Liver (tissue), 9 donors: Measurements from ENCODE around the gene WIPF2. TPM values are rescaled to one million over a fixed set of nuclear protein-coding genes. Genes with fewer than 3 reads are reported as not detected.

ENCODE experiments used
- DNase-seq: peaks from one replicate; pipeline ENCODE4 v3.0.0-alpha.2; 2017; ENCODE audit warnings: low spot score
- H3K27ac ChIP-seq, 2 donors: one replicate each; pipeline ENCODE4 v1.7.0; 2013; ENCODE audit warnings: inconsistent platforms in 2 of 2, low read length in 2 of 2, control low read depth in 1 of 2, low read depth in 1 of 2, mild to moderate bottlenecking in 1 of 2
- H3K27me3 ChIP-seq, 4 donors: one replicate each; pipeline versions ENCODE4 v1.6.1 to v1.7.0; 2013; ENCODE audit warnings: low read length in 3 of 4, inconsistent platforms in 1 of 4, mild to moderate bottlenecking in 1 of 4, moderate library complexity in 1 of 4; ENCODE audit not compliant: control insufficient read depth in 4 of 4, insufficient read depth in 4 of 4
- H3K36me3 ChIP-seq, 4 donors: one replicate each; pipeline versions ENCODE4 v1.6.1 to v1.7.0; 2013; ENCODE audit warnings: low read length in 3 of 4, mild to moderate bottlenecking in 3 of 4, low read depth in 1 of 4, moderate library complexity in 1 of 4; ENCODE audit not compliant: control insufficient read depth in 4 of 4, insufficient read depth in 3 of 4
- H3K4me1 ChIP-seq, 4 donors: one replicate each; pipeline versions ENCODE4 v1.6.1 to v1.7.0; 2013; ENCODE audit warnings: low read length in 3 of 4, mild to moderate bottlenecking in 3 of 4, moderate library complexity in 1 of 4; ENCODE audit not compliant: control insufficient read depth in 4 of 4, insufficient read depth in 4 of 4
- H3K4me3 ChIP-seq, 3 donors: one replicate each; pipeline versions ENCODE4 v1.6.1 to v1.7.0; 2013; ENCODE audit warnings: low read length in 3 of 3, control low read depth in 1 of 3, low read depth in 1 of 3, mild to moderate bottlenecking in 1 of 3
- H3K9ac ChIP-seq, 2 donors: one replicate each; pipeline ENCODE4 v1.7.0; 2013; ENCODE audit warnings: low read length in 2 of 2, mild to moderate bottlenecking in 2 of 2, moderate library complexity in 2 of 2, control low read depth in 1 of 2, low read depth in 1 of 2
- H3K9me3 ChIP-seq, 4 donors: one replicate each; pipeline versions ENCODE4 v1.6.1 to v1.7.0; 2013; ENCODE audit warnings: low read length in 3 of 4; ENCODE audit not compliant: control insufficient read depth in 4 of 4
- EGR1 ChIP-seq, 2 donors: IDR thresholded peaks; 2 replicates each; pipeline ENCODE4 v1.6.1; 2016 to 2018; ENCODE audit warnings: antibody characterized with exemption in 2 of 2, low read depth in 2 of 2
- FOXA1 ChIP-seq: IDR thresholded peaks from 2 replicates; pipeline ENCODE4 v1.6.1; 2016; ENCODE audit warnings: antibody characterized with exemption
- GABPA ChIP-seq, 2 donors: IDR thresholded peaks in 1 of 2; conservative IDR thresholded peaks in 1 of 2; 2 replicates each; pipeline ENCODE4 v1.6.1; 2016; ENCODE audit warnings: antibody characterized with exemption in 2 of 2, mild to moderate bottlenecking in 1 of 2, moderate library complexity in 1 of 2
- HNF4A ChIP-seq, 2 donors: conservative IDR thresholded peaks; 2 replicates each; pipeline ENCODE4 v1.6.1; 2016; ENCODE audit warnings: antibody characterized with exemption in 2 of 2, mild to moderate bottlenecking in 2 of 2
- JUND ChIP-seq, 2 donors: IDR thresholded peaks; 2 replicates each; pipeline ENCODE4 v1.6.1; 2016; ENCODE audit warnings: antibody characterized with exemption in 2 of 2
- NR2F2 ChIP-seq: IDR thresholded peaks from 2 replicates; pipeline ENCODE4 v1.6.1; 2016; ENCODE audit warnings: antibody characterized with exemption
- RXRA ChIP-seq, 2 donors: IDR thresholded peaks; 2 replicates each; pipeline ENCODE4 v1.6.1; 2017 to 2018; ENCODE audit warnings: antibody characterized with exemption in 2 of 2, mild to moderate bottlenecking in 1 of 2
- SP1 ChIP-seq: IDR thresholded peaks from 2 replicates; pipeline ENCODE4 v1.6.1; 2018; ENCODE audit warnings: antibody characterized with exemption, mild to moderate bottlenecking
- WGBS: extraction: QIAGEN DNeasy Blood & Tissue Kit; methylation state at CpG from one replicate; pipeline ENCODE4 v1.1.7; 2013; 5-methylcytosine and 5-hydroxymethylcytosine counted together
- polyA plus RNA-seq, 2 donors: library from polyadenylated mRNA; stranded (reverse) in 1 of 2; unstranded in 1 of 2; fragments of 200-250 nt in 1 of 2; fragments of >200 nt in 1 of 2; fragmentation: Nextera tagmentation in 1 of 2; extraction: Ambion mirVana in 1 of 2; gene quantifications; one replicate each; pipeline versions ENCODE4 v1.2.1 to v1.2.3, GENCODE V29; 2013 to 2015
- total RNA-seq, 2 donors: library from RNA; depleted of rRNA; stranded (reverse); fragments of >200 nt; gene quantifications; one replicate each; pipeline ENCODE4 v1.2.3, GENCODE V29; 2014
- TF ChIP-seq, protein P1 (sequence below): IDR thresholded peaks from 2 replicates; pipeline ENCODE4 v1.6.1; 2016; ENCODE audit warnings: antibody characterized with exemption
- TF ChIP-seq, protein P2 (sequence below): IDR thresholded peaks from 2 replicates; pipeline ENCODE4 v1.6.1; 2016; ENCODE audit warnings: antibody characterized with exemption
- TF ChIP-seq, protein P3 (sequence below): fragments of 150-350 bp; IDR thresholded peaks from 2 replicates; pipeline ENCODE4 v1.5.1; 2017; ENCODE audit warnings: improper control_type of control experiment, low read depth, low read length; ENCODE audit not compliant: missing input control
- TF ChIP-seq, protein P4 (sequence below): IDR thresholded peaks from 2 replicates; pipeline ENCODE4 v1.6.1; 2016; ENCODE audit warnings: antibody characterized with exemption
- TF ChIP-seq, protein P5 (sequence below): IDR thresholded peaks from 2 replicates; pipeline ENCODE4 v1.6.1; 2016; ENCODE audit warnings: antibody characterized with exemption, mild to moderate bottlenecking
- donor health status: healthy.
- donor health status: healthy.
- donor health status: healthy.
- donor health status: healthy.
- donor health status: healthy.

Gene WIPF2
- total and polyA plus RNA-seq, 4 donors: 4.4 to 5.6 (median 5.2) TPM

DNA sequence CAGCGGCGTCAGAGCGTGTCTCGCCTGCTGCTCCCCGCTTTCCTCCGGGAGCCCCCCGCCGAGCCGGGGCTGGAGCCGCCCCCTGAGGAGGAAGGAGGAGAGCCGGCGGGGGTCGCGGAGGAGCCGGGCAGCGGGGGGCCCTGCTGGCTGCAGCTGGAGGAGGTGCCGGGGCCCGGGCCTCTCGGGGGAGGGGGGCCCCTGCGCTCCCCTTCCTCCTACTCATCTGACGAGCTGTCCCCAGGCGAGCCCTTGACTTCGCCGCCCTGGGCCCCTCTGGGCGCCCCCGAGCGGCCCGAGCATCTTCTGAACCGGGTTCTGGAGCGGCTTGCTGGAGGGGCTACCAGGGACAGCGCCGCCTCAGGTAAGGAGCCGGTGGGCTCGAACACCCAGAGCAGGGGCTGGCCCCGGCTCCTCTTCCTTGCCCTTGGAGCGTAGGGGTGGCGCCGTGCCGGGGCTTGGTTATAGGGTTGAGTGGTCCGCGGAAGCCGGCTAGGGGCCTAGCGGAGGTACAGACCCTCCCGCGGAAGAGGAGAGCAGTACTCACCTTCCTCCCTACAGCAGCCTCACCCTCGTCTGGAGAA is 41.0 kb upstream of the WIPF2 start:
- Histone ChIP-seq H3K4me3 (peak overlapping the region in 1 of 3 donors; percentile 62), H3K4me1 (peaks cover 18 to 43% (median 27%) of the 10 kb centered on the region in 4 donors), H3K9ac (no peak overlapping the region), H3K27me3 (no peaks in the 10 kb centered on the region), H3K36me3 (peaks cover 0 to 2% (median 0%) of the 10 kb centered on the region in 4 donors), H3K27ac (no peak overlapping the region), H3K9me3 (no peaks in the 10 kb centered on the region)
- 51% methylated on average over 45 of the region's 46 CpGs for WGBS
- DNase-seq: no peak
- TF ChIP-seq, protein P1, sequence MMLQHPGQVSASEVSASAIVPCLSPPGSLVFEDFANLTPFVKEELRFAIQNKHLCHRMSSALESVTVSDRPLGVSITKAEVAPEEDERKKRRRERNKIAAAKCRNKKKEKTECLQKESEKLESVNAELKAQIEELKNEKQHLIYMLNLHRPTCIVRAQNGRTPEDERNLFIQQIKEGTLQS: no peak
- TF ChIP-seq GABPA (IDR thresholded peaks at IDR 0.05 in 1 of 2, conservative IDR thresholded peaks at IDR 0.05 in 1 of 2): no peak
- TF ChIP-seq FOXA1: no peak
- no peak for TF ChIP-seq RXRA (IDR thresholded peaks at IDR 0.05)
- TF ChIP-seq, protein P2, sequence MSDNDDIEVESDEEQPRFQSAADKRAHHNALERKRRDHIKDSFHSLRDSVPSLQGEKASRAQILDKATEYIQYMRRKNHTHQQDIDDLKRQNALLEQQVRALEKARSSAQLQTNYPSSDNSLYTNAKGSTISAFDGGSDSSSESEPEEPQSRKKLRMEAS: no peak
- TF ChIP-seq, protein P3, sequence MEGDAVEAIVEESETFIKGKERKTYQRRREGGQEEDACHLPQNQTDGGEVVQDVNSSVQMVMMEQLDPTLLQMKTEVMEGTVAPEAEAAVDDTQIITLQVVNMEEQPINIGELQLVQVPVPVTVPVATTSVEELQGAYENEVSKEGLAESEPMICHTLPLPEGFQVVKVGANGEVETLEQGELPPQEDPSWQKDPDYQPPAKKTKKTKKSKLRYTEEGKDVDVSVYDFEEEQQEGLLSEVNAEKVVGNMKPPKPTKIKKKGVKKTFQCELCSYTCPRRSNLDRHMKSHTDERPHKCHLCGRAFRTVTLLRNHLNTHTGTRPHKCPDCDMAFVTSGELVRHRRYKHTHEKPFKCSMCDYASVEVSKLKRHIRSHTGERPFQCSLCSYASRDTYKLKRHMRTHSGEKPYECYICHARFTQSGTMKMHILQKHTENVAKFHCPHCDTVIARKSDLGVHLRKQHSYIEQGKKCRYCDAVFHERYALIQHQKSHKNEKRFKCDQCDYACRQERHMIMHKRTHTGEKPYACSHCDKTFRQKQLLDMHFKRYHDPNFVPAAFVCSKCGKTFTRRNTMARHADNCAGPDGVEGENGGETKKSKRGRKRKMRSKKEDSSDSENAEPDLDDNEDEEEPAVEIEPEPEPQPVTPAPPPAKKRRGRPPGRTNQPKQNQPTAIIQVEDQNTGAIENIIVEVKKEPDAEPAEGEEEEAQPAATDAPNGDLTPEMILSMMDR: no peak

DNA sequence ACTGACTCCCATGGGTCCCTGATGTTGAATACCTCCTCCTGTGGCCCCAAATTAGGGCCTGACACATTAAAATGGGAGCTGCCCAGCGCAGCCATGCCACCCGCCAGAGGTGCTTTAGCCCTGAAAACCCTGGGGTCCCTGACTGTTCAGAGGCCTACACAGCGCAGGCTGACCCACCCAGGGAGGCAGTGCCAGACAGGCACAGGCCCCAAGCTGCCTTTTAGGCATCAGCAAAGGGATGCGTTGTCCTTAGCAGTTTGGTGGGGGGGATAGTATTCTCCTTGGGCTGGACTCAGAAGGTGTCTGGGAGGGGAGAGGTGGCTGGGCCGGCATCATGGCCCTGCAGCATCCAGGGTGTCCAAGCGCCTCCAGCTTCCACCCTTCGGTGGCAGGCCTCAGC is 40.4 kb upstream of the WIPF2 start:
- Histone ChIP-seq H3K36me3 (peaks cover 0 to 2% (median 0%) of the 10 kb centered on the region in 4 donors), H3K4me3 (no peak overlapping the region), H3K9ac (no peak overlapping the region), H3K4me1 (peaks cover 13 to 38% (median 24%) of the 10 kb centered on the region in 4 donors), H3K27me3 (no peaks in the 10 kb centered on the region), H3K9me3 (no peaks in the 10 kb centered on the region), H3K27ac (no peak overlapping the region)
- no peak for TF ChIP-seq GABPA (IDR thresholded peaks at IDR 0.05 in 1 of 2, conservative IDR thresholded peaks at IDR 0.05 in 1 of 2)
- TF ChIP-seq EGR1 (IDR thresholded peaks at IDR 0.05; ENCODE audit: low read depth in 2 of 2): no peak
- no peak for TF ChIP-seq NR2F2
- TF ChIP-seq JUND (IDR thresholded peaks at IDR 0.05): no peak
- TF ChIP-seq, protein P4, sequence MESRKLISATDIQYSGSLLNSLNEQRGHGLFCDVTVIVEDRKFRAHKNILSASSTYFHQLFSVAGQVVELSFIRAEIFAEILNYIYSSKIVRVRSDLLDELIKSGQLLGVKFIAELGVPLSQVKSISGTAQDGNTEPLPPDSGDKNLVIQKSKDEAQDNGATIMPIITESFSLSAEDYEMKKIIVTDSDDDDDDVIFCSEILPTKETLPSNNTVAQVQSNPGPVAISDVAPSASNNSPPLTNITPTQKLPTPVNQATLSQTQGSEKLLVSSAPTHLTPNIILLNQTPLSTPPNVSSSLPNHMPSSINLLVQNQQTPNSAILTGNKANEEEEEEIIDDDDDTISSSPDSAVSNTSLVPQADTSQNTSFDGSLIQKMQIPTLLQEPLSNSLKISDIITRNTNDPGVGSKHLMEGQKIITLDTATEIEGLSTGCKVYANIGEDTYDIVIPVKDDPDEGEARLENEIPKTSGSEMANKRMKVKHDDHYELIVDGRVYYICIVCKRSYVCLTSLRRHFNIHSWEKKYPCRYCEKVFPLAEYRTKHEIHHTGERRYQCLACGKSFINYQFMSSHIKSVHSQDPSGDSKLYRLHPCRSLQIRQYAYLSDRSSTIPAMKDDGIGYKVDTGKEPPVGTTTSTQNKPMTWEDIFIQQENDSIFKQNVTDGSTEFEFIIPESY: no peak
- DNase-seq: no peak
- WGBS: 88% methylated on average over 7 of the region's 7 CpGs

DNA sequence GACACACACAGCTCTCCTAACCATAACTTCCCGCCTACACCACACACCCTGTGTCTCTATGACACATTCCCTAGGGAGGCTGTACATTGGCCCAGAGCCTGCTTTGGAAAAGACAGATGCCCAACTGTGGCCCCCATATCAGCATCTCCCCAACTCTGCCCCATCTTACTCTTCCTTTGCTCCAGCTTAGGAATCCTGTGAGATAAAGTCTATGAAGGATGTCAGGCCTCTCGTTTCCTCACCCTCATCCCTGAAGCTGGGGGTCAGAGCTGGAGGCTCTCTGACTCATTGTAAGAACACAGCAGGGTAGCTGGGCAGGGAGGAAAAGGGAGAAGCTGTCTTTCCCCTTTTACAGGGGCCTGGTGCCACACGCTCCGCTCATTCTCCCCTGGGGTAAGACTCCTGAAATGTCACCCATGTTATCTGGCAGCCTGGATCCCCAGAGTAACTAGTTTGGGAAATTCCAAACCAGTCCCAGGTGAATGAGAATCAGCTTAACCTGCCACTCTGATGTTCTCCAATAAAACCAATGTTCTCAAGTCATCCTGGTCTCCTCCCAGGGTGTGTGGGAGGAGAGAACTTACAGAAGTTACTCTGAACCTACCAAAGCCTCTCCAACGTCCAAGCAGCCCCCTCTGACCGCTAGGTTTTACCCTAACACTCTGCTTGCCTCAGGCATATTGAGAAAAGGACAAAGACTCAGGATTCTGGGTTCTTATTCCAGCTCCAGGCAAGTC is 39.0 kb upstream of the WIPF2 start:
- peaks cover 13 to 40% (median 26%) of the 10 kb centered on the region in 4 donors for H3K4me1 ChIP-seq
- H3K27ac ChIP-seq: no peak overlapping the region
- WGBS: 77% methylated on average over 6 of the region's 6 CpGs
- H3K9me3 ChIP-seq: no peaks in the 10 kb centered on the region
- H3K4me3 ChIP-seq: no peak overlapping the region
- H3K9ac ChIP-seq: no peak overlapping the region
- TF ChIP-seq HNF4A (conservative IDR thresholded peaks at IDR 0.05) (no peak), EGR1 (IDR thresholded peaks at IDR 0.05; ENCODE audit: low read depth in 2 of 2) (no peak), SP1 (no peak)
- TF ChIP-seq, protein P4: no peak
- TF ChIP-seq, protein P5, sequence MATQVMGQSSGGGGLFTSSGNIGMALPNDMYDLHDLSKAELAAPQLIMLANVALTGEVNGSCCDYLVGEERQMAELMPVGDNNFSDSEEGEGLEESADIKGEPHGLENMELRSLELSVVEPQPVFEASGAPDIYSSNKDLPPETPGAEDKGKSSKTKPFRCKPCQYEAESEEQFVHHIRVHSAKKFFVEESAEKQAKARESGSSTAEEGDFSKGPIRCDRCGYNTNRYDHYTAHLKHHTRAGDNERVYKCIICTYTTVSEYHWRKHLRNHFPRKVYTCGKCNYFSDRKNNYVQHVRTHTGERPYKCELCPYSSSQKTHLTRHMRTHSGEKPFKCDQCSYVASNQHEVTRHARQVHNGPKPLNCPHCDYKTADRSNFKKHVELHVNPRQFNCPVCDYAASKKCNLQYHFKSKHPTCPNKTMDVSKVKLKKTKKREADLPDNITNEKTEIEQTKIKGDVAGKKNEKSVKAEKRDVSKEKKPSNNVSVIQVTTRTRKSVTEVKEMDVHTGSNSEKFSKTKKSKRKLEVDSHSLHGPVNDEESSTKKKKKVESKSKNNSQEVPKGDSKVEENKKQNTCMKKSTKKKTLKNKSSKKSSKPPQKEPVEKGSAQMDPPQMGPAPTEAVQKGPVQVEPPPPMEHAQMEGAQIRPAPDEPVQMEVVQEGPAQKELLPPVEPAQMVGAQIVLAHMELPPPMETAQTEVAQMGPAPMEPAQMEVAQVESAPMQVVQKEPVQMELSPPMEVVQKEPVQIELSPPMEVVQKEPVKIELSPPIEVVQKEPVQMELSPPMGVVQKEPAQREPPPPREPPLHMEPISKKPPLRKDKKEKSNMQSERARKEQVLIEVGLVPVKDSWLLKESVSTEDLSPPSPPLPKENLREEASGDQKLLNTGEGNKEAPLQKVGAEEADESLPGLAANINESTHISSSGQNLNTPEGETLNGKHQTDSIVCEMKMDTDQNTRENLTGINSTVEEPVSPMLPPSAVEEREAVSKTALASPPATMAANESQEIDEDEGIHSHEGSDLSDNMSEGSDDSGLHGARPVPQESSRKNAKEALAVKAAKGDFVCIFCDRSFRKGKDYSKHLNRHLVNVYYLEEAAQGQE: no peak
- DNase-seq: no peak
- H3K27me3 ChIP-seq: no peaks in the 10 kb centered on the region
- peaks cover 0 to 2% (median 0%) of the 10 kb centered on the region in 4 donors for H3K36me3 ChIP-seq
